ENCODE results near the gene PALLD. TPM values are rescaled to one million over a fixed set of nuclear protein-coding genes. Genes with fewer than 3 reads are reported as not detected.

The PALLD gene
- total RNA-seq, 1 experiment from 2014 or later: 6.5 TPM

- Histone ChIP-seq H3K4me1 (ENCODE audit: control insufficient read depth, insufficient read depth, low read length) (no peaks in the 10 kb centered on the region), H3K4me3 (ENCODE audit: low read depth in 2 of 2, low read length in 2 of 2) (no peak overlapping the region), H3K36me3 (ENCODE audit: control insufficient read depth, insufficient read depth, low read length) (no peaks in the 10 kb centered on the region), H3K9me3 (ENCODE audit: control insufficient read depth, insufficient read depth, low read depth, low read length) (no peaks in the 10 kb centered on the region), H3K27me3 (ENCODE audit: control insufficient read depth, insufficient read depth, low read length) (no peaks in the 10 kb centered on the region), H3K27ac (ENCODE audit: low read length) (no peak overlapping the region)
- TF ChIP-seq TCF7L2 (IDR thresholded peaks at IDR 0.05; ENCODE audit: low read depth, low read length) (no peak), REST (IDR thresholded peaks at IDR 0.05; ENCODE audit: insufficient read depth in 1 of 2, low read depth in 2 of 2, low read length in 1 of 2) (no peak), POLR2AphosphoS5 (IDR thresholded peaks at IDR 0.05; ENCODE audit: low read depth, low read length) (no peak), SIN3A (IDR thresholded peaks at IDR 0.05; ENCODE audit: borderline replicate concordance, insufficient read depth, low read depth, low read length) (no peak), CTCF (IDR thresholded peaks at IDR 0.05) (no peak)
- intact Hi-C loops (cut with micrococcal nuclease; ENCODE audit: unreplicated experiment): no loop called here
- DNase-seq (ENCODE audit: low read depth, low spot score) (no peak), ATAC-seq (no peak)
- POLR2A ChIA-PET: no interaction called here
- in situ Hi-C loops (cut with HindIII; ENCODE audit: low pct_unique_long_range_greater_than_20kb, low sequenced_read_pairs): no loop called here
- CTCF ChIA-PET: no interaction called here
- BruUV-seq (replicated peaks): no TSS peak
Measured at GRCh38 chr4:168688584-168688983, 191.7 kb downstream of the PALLD start.

- BruUV-seq (replicated peaks): no TSS peak
- Histone ChIP-seq H3K27me3 (ENCODE audit: control insufficient read depth, insufficient read depth, low read length) (no peaks in the 10 kb centered on the region), H3K4me1 (ENCODE audit: control insufficient read depth, insufficient read depth, low read length) (no peaks in the 10 kb centered on the region), H3K27ac (ENCODE audit: low read length) (no peak overlapping the region), H3K9me3 (ENCODE audit: control insufficient read depth, insufficient read depth, low read depth, low read length) (no peaks in the 10 kb centered on the region), H3K4me3 (ENCODE audit: low read depth in 2 of 2, low read length in 2 of 2) (no peak overlapping the region), H3K36me3 (ENCODE audit: control insufficient read depth, insufficient read depth, low read length) (no peaks in the 10 kb centered on the region)
- intact Hi-C loops (cut with micrococcal nuclease; ENCODE audit: unreplicated experiment): no loop called here
- CTCF ChIA-PET: no interaction called here
- no peak for TF ChIP-seq TCF7L2 (IDR thresholded peaks at IDR 0.05; ENCODE audit: low read depth, low read length)
- no peak for TF ChIP-seq POLR2AphosphoS5 (IDR thresholded peaks at IDR 0.05; ENCODE audit: low read depth, low read length)
- no peak for TF ChIP-seq SIN3A (IDR thresholded peaks at IDR 0.05; ENCODE audit: borderline replicate concordance, insufficient read depth, low read depth, low read length)
- TF ChIP-seq REST (IDR thresholded peaks at IDR 0.05; ENCODE audit: insufficient read depth in 1 of 2, low read depth in 2 of 2, low read length in 1 of 2): no peak
- POLR2A ChIA-PET: no interaction called here
- in situ Hi-C loops (cut with HindIII; ENCODE audit: low pct_unique_long_range_greater_than_20kb, low sequenced_read_pairs): no loop called here
- DNase-seq (ENCODE audit: low read depth, low spot score): no peak
- ATAC-seq: no peak
Measured at GRCh38 chr4:168689791-168690190, 192.9 kb downstream of the PALLD start.

Data from Panc1 (cell line).